Panc1 (cell line): ENCODE results near the gene ENDOV.

Experiments
- POLR2AphosphoS5 ChIP-seq: IDR thresholded peaks from 2 replicates; pipeline ENCODE4 v1.6.1; 2012; ENCODE audit warnings: mild to moderate bottlenecking, low read depth, low read length, moderate library complexity
- SIN3A ChIP-seq: IDR thresholded peaks from 2 replicates; pipeline ENCODE4 v1.6.1; 2012; ENCODE audit warnings: low read depth, mild to moderate bottlenecking, low read length, moderate library complexity, borderline replicate concordance; ENCODE audit not compliant: insufficient read depth
- TF ChIP-seq, protein P1 (sequence below): fragments of 450-650 bp; IDR thresholded peaks from 2 replicates; pipeline ENCODE4 v1.5.1; 2017; ENCODE audit warnings: mild to moderate bottlenecking
- TF ChIP-seq, protein P2 (sequence below), 2 experiments: IDR thresholded peaks; 2 replicates each; pipeline ENCODE4 v1.6.1; 2011 to 2012; ENCODE audit warnings: low read depth in 2 of 2, control low read depth in 1 of 2, low read length in 1 of 2, mild to moderate bottlenecking in 1 of 2, moderate library complexity in 1 of 2; ENCODE audit not compliant: insufficient read depth in 1 of 2

DNA sequence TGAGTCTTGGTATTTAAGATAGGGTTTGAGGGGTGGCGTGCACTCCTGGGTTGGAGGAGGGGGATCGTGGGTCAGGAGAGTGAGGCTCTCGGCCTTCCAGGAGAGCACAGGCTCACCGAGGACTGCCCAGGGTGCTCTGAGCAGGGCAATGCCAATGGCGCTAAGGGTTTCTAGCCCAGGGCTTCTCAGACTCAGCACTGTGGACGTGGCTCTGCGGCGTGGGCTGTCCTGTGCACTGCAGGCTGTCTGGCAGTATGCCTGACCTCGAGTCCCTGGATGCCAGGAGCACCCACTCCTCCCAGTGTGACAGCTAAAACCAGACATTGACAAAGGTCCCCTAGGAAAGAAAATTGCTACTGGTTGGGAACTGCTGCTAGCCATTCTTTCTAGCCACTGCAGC lies 37.2 kb upstream of the ENDOV start:
- TF ChIP-seq, protein P1, sequence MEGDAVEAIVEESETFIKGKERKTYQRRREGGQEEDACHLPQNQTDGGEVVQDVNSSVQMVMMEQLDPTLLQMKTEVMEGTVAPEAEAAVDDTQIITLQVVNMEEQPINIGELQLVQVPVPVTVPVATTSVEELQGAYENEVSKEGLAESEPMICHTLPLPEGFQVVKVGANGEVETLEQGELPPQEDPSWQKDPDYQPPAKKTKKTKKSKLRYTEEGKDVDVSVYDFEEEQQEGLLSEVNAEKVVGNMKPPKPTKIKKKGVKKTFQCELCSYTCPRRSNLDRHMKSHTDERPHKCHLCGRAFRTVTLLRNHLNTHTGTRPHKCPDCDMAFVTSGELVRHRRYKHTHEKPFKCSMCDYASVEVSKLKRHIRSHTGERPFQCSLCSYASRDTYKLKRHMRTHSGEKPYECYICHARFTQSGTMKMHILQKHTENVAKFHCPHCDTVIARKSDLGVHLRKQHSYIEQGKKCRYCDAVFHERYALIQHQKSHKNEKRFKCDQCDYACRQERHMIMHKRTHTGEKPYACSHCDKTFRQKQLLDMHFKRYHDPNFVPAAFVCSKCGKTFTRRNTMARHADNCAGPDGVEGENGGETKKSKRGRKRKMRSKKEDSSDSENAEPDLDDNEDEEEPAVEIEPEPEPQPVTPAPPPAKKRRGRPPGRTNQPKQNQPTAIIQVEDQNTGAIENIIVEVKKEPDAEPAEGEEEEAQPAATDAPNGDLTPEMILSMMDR = no peak
- TF ChIP-seq POLR2AphosphoS5 (no peak), SIN3A (no peak)
- TF ChIP-seq, protein P2, sequence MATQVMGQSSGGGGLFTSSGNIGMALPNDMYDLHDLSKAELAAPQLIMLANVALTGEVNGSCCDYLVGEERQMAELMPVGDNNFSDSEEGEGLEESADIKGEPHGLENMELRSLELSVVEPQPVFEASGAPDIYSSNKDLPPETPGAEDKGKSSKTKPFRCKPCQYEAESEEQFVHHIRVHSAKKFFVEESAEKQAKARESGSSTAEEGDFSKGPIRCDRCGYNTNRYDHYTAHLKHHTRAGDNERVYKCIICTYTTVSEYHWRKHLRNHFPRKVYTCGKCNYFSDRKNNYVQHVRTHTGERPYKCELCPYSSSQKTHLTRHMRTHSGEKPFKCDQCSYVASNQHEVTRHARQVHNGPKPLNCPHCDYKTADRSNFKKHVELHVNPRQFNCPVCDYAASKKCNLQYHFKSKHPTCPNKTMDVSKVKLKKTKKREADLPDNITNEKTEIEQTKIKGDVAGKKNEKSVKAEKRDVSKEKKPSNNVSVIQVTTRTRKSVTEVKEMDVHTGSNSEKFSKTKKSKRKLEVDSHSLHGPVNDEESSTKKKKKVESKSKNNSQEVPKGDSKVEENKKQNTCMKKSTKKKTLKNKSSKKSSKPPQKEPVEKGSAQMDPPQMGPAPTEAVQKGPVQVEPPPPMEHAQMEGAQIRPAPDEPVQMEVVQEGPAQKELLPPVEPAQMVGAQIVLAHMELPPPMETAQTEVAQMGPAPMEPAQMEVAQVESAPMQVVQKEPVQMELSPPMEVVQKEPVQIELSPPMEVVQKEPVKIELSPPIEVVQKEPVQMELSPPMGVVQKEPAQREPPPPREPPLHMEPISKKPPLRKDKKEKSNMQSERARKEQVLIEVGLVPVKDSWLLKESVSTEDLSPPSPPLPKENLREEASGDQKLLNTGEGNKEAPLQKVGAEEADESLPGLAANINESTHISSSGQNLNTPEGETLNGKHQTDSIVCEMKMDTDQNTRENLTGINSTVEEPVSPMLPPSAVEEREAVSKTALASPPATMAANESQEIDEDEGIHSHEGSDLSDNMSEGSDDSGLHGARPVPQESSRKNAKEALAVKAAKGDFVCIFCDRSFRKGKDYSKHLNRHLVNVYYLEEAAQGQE (IDR thresholded peaks at IDR 0.05; ENCODE audit: insufficient read depth in 1 of 2, low read depth in 2 of 2, low read length in 1 of 2) = no peak
